A673 (cell line): ENCODE data around the gene AQR. TPM values are rescaled to one million over a fixed set of nuclear protein-coding genes. Genes with fewer than 3 reads are reported as not detected.

Experiments used
- BruUV-seq: library from RNA; stranded (reverse); fragments of 400-500 nt; replicated peaks from 2 replicates; lab custom pipeline; 2021; lab: Mats Ljungman, UMichigan
- CTCF ChIA-PET: fragments of 300-600 bp; sonication (Branson Sonifier 250); formaldehyde crosslinking; loops from one replicate; lab custom pipeline; 2022; ENCODE audit warnings: antibody characterized with exemption; lab: Charles Lee
- POLR2A ChIA-PET: fragments of 300-600 bp; sonication (Branson Sonifier 250); formaldehyde crosslinking; loops from one replicate; lab custom pipeline; 2022; ENCODE audit warnings: antibody characterized with exemption; ENCODE audit not compliant: low non-redundant PET; lab: Charles Lee
- DNase-seq: peaks from one replicate; pipeline ENCODE4 v3.0.0-alpha.2; 2015; ENCODE audit warnings: low spot score
- H3K27ac ChIP-seq: fragments of 200-600 bp; sonication (generic); 2 replicates; pipeline ENCODE4 v1.5.1; 2016; ENCODE audit warnings: mixed run types, low read depth, mild to moderate bottlenecking, mixed read lengths, antibody characterized with exemption, low read length; ENCODE audit not compliant: poor library complexity, severe bottlenecking
- H3K27me3 ChIP-seq: fragments of 200-600 bp; sonication (generic); replicated peaks from 2 replicates; pipeline ENCODE4 v1.6.1; 2017; ENCODE audit warnings: mixed run types, low read depth, mild to moderate bottlenecking, mixed read lengths, antibody characterized with exemption, low read length; ENCODE audit not compliant: insufficient read depth, poor library complexity
- H3K36me3 ChIP-seq: fragments of 200-600 bp; sonication (generic); 2 replicates; pipeline ENCODE4 v1.6.1; 2016; ENCODE audit warnings: mixed run types, mild to moderate bottlenecking, mixed read lengths, antibody characterized with exemption, low read length; ENCODE audit not compliant: insufficient read depth, poor library complexity, severe bottlenecking
- H3K4me1 ChIP-seq: fragments of 200-600 bp; sonication (generic); 2 replicates; pipeline ENCODE4 v1.6.1; 2017; ENCODE audit warnings: mixed run types, mild to moderate bottlenecking, mixed read lengths, antibody characterized with exemption, low read length; ENCODE audit not compliant: insufficient read depth, poor library complexity, severe bottlenecking
- H3K4me3 ChIP-seq: fragments of 200-600 bp; sonication (generic); 2 replicates; pipeline ENCODE4 v1.5.1; 2016; ENCODE audit warnings: low read depth, mixed run types, mild to moderate bottlenecking, mixed read lengths, low read length; ENCODE audit not compliant: poor library complexity, severe bottlenecking
- H3K9me3 ChIP-seq: fragments of 200-600 bp; sonication (generic); 2 replicates; pipeline ENCODE4 v1.6.1; 2016; ENCODE audit warnings: mixed run types, low read depth, mild to moderate bottlenecking, mixed read lengths, antibody characterized with exemption, low read length; ENCODE audit not compliant: poor library complexity, severe bottlenecking
- CTCF ChIP-seq: fragments of 300-800, 200-600 bp; sonication (generic); conservative IDR thresholded peaks from 2 replicates; pipeline ENCODE4 v1.5.1; 2017; ENCODE audit warnings: low read depth, mild to moderate bottlenecking, antibody characterized with exemption, low read length, moderate library complexity, mixed read lengths
- EZH2 ChIP-seq: fragments of 200-600 bp; sonication (generic); IDR thresholded peaks from 2 replicates; pipeline ENCODE4 v1.6.1; 2017; ENCODE audit warnings: borderline replicate concordance, low read depth, mild to moderate bottlenecking, mixed read lengths, antibody characterized with exemption, low read length; ENCODE audit not compliant: poor library complexity, severe bottlenecking
- intact Hi-C: fragments of 100-400 bp; cut with micrococcal nuclease; formaldehyde crosslinking; loops from one replicate; pipeline ENCODE4 v1.10.0; 2022; ENCODE audit not compliant: unreplicated experiment
- total RNA-seq: library from RNA; stranded (reverse); gene quantifications from 2 replicates; pipeline ENCODE4 v1.2.3, GENCODE V29; 2021

The AQR gene
- total RNA-seq, 1 experiment from 2014 or later = 34.2 TPM

GRCh38 chr15:34942363-34942762 is 27.2 kb downstream of the AQR start:
- TF ChIP-seq CTCF = no peak
- TF ChIP-seq EZH2 = no peak
- H3K36me3 ChIP-seq = peaks cover 29% of the 10 kb centered on the region
- POLR2A ChIA-PET = no interaction called here

GRCh38 chr15:34941831-34942230 is 27.7 kb downstream of the AQR start:
- no peaks in the 10 kb centered on the region for H3K4me1 ChIP-seq
- CTCF ChIA-PET = no interaction called here
- H3K4me3 ChIP-seq = no peak overlapping the region
- no peaks in the 10 kb centered on the region for H3K27me3 ChIP-seq
- H3K36me3 ChIP-seq = peaks cover 31% of the 10 kb centered on the region
- TF ChIP-seq CTCF = no peak
- TF ChIP-seq EZH2 = no peak
- intact Hi-C loops = no loop called here
- BruUV-seq = no TSS peak
- H3K9me3 ChIP-seq = no peaks in the 10 kb centered on the region
- POLR2A ChIA-PET = no interaction called here
- DNase-seq = no peak
- H3K27ac ChIP-seq = no peak overlapping the region

More at GRCh38 chr15:34942363-34942762, 27.2 kb downstream of the AQR start:
- no TSS peak for BruUV-seq
- Histone ChIP-seq H3K27me3 (no peaks in the 10 kb centered on the region), H3K4me1 (no peaks in the 10 kb centered on the region), H3K4me3 (no peak overlapping the region), H3K9me3 (no peaks in the 10 kb centered on the region), H3K27ac (no peak overlapping the region)
- intact Hi-C loops = no loop called here
- DNase-seq = no peak
- CTCF ChIA-PET = no interaction called here

- intact Hi-C loops = no loop called here
- ChIA-PET CTCF (no interaction called here), POLR2A (no interaction called here)
- no peak for TF ChIP-seq EZH2
- TF ChIP-seq CTCF = no peak
- DNase-seq = no peak
- H3K27ac ChIP-seq = no peak overlapping the region
- H3K36me3 ChIP-seq = peaks cover 31% of the 10 kb centered on the region
- no peaks in the 10 kb centered on the region for H3K27me3 ChIP-seq
- no peaks in the 10 kb centered on the region for H3K9me3 ChIP-seq
- no peak overlapping the region for H3K4me3 ChIP-seq
- no peaks in the 10 kb centered on the region for H3K4me1 ChIP-seq
- no TSS peak for BruUV-seq
These were observed 28.3 kb downstream of the AQR start for GRCh38 chr15:34941185-34941698.
